ENCODE results near the gene SBF2.

DNA sequence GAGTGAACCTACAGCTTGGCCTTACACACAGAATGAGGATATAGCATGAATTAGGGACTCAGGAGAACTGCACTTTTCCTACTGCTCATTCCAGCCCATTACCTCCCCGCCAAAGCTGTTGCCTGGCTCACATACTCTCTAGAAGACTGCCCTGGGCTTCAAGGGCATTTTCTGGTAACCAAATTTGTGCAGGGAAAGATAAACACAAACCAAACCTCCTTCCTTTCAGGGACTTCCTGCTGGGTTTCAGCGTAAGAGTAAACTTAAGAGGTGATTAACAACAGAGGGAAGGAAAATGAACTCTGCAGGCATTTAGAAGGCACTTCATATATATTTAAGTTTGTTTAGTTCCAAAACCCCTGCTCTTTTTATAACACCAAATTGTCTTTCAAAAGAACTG is 435.2 kb downstream of the SBF2 start:
- TF ChIP-seq, protein P1, sequence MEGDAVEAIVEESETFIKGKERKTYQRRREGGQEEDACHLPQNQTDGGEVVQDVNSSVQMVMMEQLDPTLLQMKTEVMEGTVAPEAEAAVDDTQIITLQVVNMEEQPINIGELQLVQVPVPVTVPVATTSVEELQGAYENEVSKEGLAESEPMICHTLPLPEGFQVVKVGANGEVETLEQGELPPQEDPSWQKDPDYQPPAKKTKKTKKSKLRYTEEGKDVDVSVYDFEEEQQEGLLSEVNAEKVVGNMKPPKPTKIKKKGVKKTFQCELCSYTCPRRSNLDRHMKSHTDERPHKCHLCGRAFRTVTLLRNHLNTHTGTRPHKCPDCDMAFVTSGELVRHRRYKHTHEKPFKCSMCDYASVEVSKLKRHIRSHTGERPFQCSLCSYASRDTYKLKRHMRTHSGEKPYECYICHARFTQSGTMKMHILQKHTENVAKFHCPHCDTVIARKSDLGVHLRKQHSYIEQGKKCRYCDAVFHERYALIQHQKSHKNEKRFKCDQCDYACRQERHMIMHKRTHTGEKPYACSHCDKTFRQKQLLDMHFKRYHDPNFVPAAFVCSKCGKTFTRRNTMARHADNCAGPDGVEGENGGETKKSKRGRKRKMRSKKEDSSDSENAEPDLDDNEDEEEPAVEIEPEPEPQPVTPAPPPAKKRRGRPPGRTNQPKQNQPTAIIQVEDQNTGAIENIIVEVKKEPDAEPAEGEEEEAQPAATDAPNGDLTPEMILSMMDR (IDR thresholded peaks at IDR 0.05), result no peak
- TF ChIP-seq EP300 (IDR thresholded peaks at IDR 0.05), result no peak
- no peak for TF ChIP-seq POLR2A (IDR thresholded peaks at IDR 0.05; ENCODE audit: low read depth)
